Bronchial epithelial cell (primary cell): ENCODE measurements around the gene B3GAT1. TPM values are rescaled to one million over a fixed set of nuclear protein-coding genes. Genes with fewer than 3 reads are reported as not detected.

Experiments
- DNase-seq: peaks from one replicate; pipeline ENCODE4 v3.0.0-alpha.2; 2010; ENCODE audit warnings: low read depth
- FAIRE-seq: peaks from 2 replicates; lab custom pipeline; 2011; peaks lifted over from hg19 to GRCh38; lab: Jason Lieb, UNC
- H3K27me3 ChIP-seq: 2 replicates; pipeline ENCODE4 v1.5.1; 2011; ENCODE audit warnings: low read length; ENCODE audit not compliant: control insufficient read depth, insufficient read depth
- H3K36me3 ChIP-seq: 2 replicates; pipeline ENCODE4 v1.5.1; 2011; ENCODE audit warnings: low read length; ENCODE audit not compliant: control insufficient read depth, insufficient read depth
- H3K4me3 ChIP-seq: 2 replicates; pipeline ENCODE4 v1.5.1; 2011; ENCODE audit warnings: mild to moderate bottlenecking, low read depth, low read length, control low read depth
- total RNA-seq: library from RNA; depleted of rRNA; stranded (reverse); fragments of >200 nt; gene quantifications from 2 replicates; pipeline ENCODE4 v1.2.1, GENCODE V29; 2014
- TF ChIP-seq, protein P1 (sequence below): IDR thresholded peaks from 2 replicates; pipeline ENCODE4 v1.5.1; 2011; ENCODE audit warnings: mild to moderate bottlenecking, moderate library complexity, low read length, control low read depth, inconsistent platforms; ENCODE audit not compliant: insufficient read depth, severe bottlenecking

Gene B3GAT1
- total RNA-seq, 1 donor from 2014 or later, result under 0.01 TPM

DNA sequence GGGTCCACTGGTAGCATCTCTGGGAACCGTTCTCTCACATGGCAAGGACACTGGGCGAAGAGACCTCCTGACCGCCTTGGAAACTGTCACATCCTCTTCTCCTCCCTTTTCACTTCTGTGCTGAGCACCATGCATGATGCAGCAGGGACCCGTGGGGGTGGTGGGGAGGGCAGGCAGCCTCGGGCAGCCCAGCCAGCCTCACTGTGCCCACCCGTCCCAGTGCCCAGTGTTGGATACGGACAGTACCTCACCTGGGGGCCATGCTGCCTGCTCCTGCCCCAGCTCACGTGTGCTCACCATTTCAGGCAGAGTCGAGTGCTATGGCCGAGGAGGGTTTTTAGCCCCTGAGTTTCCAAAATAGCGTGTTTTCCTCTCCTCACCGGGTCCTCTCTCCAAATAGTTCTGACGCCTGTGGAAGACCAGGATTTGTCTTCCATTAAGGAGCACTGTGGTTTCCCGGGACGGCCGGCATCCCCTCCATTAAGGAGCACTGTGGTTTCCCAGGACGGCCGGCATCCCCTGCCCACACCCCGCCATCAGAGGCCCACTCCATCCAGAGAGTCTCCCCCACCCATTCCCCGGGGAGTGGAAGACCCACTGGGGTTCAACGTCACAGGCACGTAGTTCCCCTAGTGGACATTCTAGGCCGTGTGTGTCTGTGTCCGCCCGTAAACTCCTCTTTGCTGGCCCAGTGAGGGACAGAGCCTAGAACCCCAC, 22.4 kb downstream of the B3GAT1 start:
- TF ChIP-seq, protein P1, sequence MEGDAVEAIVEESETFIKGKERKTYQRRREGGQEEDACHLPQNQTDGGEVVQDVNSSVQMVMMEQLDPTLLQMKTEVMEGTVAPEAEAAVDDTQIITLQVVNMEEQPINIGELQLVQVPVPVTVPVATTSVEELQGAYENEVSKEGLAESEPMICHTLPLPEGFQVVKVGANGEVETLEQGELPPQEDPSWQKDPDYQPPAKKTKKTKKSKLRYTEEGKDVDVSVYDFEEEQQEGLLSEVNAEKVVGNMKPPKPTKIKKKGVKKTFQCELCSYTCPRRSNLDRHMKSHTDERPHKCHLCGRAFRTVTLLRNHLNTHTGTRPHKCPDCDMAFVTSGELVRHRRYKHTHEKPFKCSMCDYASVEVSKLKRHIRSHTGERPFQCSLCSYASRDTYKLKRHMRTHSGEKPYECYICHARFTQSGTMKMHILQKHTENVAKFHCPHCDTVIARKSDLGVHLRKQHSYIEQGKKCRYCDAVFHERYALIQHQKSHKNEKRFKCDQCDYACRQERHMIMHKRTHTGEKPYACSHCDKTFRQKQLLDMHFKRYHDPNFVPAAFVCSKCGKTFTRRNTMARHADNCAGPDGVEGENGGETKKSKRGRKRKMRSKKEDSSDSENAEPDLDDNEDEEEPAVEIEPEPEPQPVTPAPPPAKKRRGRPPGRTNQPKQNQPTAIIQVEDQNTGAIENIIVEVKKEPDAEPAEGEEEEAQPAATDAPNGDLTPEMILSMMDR, result no peak

DNA sequence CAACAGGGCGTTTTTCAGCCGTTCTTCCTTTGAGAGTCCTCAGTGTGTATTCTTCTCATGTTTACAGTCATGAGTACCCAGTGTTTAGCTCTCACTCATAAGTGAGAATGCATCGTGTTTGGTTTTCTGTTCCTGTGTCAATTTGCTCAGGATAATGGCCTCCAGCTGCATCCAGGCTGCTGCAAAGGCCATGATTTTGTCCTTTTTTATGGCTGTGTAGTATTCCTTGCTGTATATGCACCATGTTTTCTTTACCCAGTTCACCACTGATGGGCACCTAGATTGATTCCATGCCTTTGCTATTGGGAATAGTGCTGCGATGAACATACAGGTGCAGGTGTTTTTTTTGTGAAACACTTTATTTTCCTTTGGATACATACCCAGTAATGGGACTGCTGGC, 23.5 kb downstream of the B3GAT1 start:
- no peaks in the 10 kb centered on the region for H3K36me3 ChIP-seq
- DNase-seq, result no peak
- no peak overlapping the region for H3K4me3 ChIP-seq
- TF ChIP-seq, protein P1, result no peak
- no peak for FAIRE-seq
- no peaks in the 10 kb centered on the region for H3K27me3 ChIP-seq

More for the DNA sequence above, 22.4 kb downstream of the B3GAT1 start:
- Histone ChIP-seq H3K36me3 (no peaks in the 10 kb centered on the region), H3K4me3 (no peak overlapping the region), H3K27me3 (no peaks in the 10 kb centered on the region)
- FAIRE-seq (no peak), DNase-seq (no peak)

DNA sequence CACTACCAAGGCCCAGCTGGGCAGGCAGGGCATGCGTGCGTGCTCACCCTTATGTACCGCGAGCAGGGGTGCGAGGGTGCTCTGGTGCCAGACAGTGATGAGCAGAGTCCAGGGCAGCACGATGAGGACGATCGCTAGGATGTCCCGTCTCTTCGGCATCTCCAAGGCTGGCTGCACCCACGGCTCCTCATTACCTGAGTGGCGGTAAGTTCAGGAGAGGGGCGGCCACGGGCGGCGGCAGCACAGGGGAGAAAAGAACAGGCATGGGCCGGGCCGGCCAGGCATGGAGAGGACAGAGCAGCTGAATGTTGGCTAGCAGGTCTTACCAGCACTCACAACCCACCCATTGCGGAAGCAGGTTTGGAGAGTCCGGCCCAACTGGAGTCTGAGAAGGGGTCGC, 24.5 kb downstream of the B3GAT1 start:
- DNase-seq (no peak), FAIRE-seq (no peak)
- TF ChIP-seq, protein P1, result no peak
- H3K4me3 ChIP-seq, result no peak overlapping the region
- H3K36me3 ChIP-seq, result no peaks in the 10 kb centered on the region
- H3K27me3 ChIP-seq, result no peaks in the 10 kb centered on the region

DNA sequence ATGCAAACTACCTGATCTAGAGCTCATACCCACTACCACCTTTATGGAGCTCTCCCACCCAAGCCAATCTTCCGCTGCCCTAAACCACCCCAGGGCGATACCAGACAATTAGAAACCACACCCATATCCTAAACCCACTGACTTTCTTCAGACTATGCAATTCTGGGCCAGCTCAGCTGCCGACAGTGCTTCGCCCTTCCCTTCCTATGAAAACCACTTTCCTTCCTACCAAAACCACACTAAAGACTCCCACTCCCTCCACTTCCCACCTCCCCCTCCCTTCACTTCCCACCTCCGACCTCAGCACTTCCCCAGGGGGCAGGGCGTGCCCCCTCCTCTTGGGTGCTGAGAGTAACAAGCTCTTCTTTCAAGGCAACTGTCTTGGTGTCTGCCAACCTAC, 25.1 kb downstream of the B3GAT1 start:
- no peaks in the 10 kb centered on the region for H3K36me3 ChIP-seq
- no peak overlapping the region for H3K4me3 ChIP-seq
- FAIRE-seq, result no peak
- DNase-seq, result no peak
- TF ChIP-seq, protein P1, result no peak
- H3K27me3 ChIP-seq, result no peaks in the 10 kb centered on the region

DNA sequence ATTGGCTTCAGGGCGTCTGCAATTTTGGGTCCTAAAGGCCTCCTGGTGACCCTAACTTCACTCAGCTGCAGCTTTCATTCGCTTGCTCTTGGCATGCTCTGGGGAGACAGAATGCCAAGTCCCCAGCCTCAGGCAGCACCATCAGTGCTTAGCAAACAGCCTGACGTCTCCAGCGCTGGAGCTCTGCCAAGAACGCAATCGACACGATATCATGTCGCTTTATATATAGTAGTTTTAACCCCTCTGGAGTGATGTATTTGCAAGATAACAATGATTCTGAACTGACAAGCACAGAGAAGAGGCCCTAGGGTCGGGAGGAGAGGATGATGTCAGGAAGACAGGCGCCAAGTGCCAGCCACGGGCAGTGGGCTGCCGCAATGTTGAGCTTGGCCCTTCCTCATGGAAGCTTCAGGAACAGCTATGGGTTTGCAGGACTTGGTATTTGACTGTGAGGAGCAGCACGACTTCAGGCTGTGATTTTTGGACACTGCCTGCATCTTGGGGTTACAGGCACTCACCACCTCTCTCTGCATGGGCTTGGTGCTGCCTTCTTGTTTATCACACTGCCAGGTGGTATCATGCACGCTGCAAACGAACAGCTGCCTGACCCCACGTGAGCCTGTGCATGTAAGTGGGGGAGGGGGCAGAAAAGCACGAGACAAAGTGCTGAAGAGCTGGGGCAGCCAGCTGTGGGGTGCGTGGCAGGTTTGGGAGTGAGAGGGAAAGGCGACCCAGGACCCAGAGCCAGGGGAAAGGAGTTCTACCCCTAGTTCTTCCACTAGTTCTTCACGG, 26.1 kb downstream of the B3GAT1 start:
- FAIRE-seq (no peak), DNase-seq (peak; percentile 10)
- Histone ChIP-seq H3K36me3 (no peaks in the 10 kb centered on the region), H3K4me3 (no peak overlapping the region), H3K27me3 (no peaks in the 10 kb centered on the region)
- TF ChIP-seq, protein P1, result no peak
